ENCODE measurements around the gene ZNF282. TPM values are rescaled to one million over a fixed set of nuclear protein-coding genes. Genes with fewer than 3 reads are reported as not detected.
"Not testable (repeated sequence)": the region's sequence is repeated elsewhere in the genome, so short reads cannot be mapped to it uniquely, and the experiment has no call there.

The ZNF282 gene
- total RNA-seq, 1 donor from 2014 or later, result 14.1 TPM

GRCh38 chr7:149223176-149223575 lies 27.8 kb downstream of the ZNF282 start:
- DNase-seq (ENCODE audit: low spot score) (no peak), ATAC-seq (no peak)

- ATAC-seq (no peak), DNase-seq (ENCODE audit: low spot score) (no peak)
These were observed 28.4 kb downstream of the ZNF282 start for GRCh38 chr7:149223761-149224160.

- ATAC-seq, result no peak
These were observed 29.0 kb downstream of the ZNF282 start for GRCh38 chr7:149224352-149224751.

GRCh38 chr7:149225106-149225505 lies 29.8 kb downstream of the ZNF282 start:
- ATAC-seq (no peak), DNase-seq (ENCODE audit: low spot score) (no peak)

More at GRCh38 chr7:149224352-149224751, 29.0 kb downstream of the ZNF282 start:
- DNase-seq (ENCODE audit: low spot score), result no peak

- ATAC-seq (no peak), DNase-seq (ENCODE audit: low spot score) (no peak)
These were observed 30.3 kb downstream of the ZNF282 start for GRCh38 chr7:149225656-149226055.

GRCh38 chr7:149226366-149226765 lies 31.0 kb downstream of the ZNF282 start:
- ATAC-seq; DNase-seq (ENCODE audit: low spot score): not testable (repeated sequence)

GRCh38 chr7:149226840-149227494 lies 31.6 kb downstream of the ZNF282 start:
- peak; percentile 45 for ATAC-seq
- DNase-seq (ENCODE audit: low spot score), result no peak

- ATAC-seq (no peak), DNase-seq (ENCODE audit: low spot score) (no peak)
These were observed 33.6 kb downstream of the ZNF282 start for GRCh38 chr7:149228831-149229471.

GRCh38 chr7:149229526-149229925 lies 34.2 kb downstream of the ZNF282 start:
- DNase-seq (ENCODE audit: low spot score) (no peak), ATAC-seq (no peak)

- ATAC-seq (no peak), DNase-seq (ENCODE audit: low spot score) (no peak)
These were observed 37.0 kb downstream of the ZNF282 start for GRCh38 chr7:149232362-149232761.

- not testable (repeated sequence) for ATAC-seq
These were observed 38.4 kb downstream of the ZNF282 start for GRCh38 chr7:149233655-149234204.

GRCh38 chr7:149237502-149237901 lies 42.2 kb downstream of the ZNF282 start:
- ATAC-seq, result no peak
- DNase-seq (ENCODE audit: low spot score), result no peak

More at GRCh38 chr7:149233655-149234204, 38.4 kb downstream of the ZNF282 start:
- not testable (repeated sequence) for DNase-seq (ENCODE audit: low spot score)

GRCh38 chr7:149238051-149238450 lies 42.7 kb downstream of the ZNF282 start:
- DNase-seq (ENCODE audit: low spot score) (no peak), ATAC-seq (no peak)

GRCh38 chr7:149239345-149240143 lies 44.2 kb downstream of the ZNF282 start, which contains the start of gene ZNF212:
TSS of gene ZNF212 (plus strand) at chr7:149239651. CDS start at chr7:149239779, 128 bp downstream.
- ATAC-seq (peak; percentile 99), DNase-seq (ENCODE audit: low spot score) (peak; percentile 93)

GRCh38 chr7:149240637-149241036 lies 45.3 kb downstream of the ZNF282 start:
- no peak for DNase-seq (ENCODE audit: low spot score)
- no peak for ATAC-seq

GRCh38 chr7:149241696-149242095 lies 46.4 kb downstream of the ZNF282 start:
- ATAC-seq, result peak; percentile 60
- no peak for DNase-seq (ENCODE audit: low spot score)

GRCh38 chr7:149245244-149245643 lies 49.9 kb downstream of the ZNF282 start:
- DNase-seq (ENCODE audit: low spot score) (no peak), ATAC-seq (no peak)

GRCh38 chr7:149245744-149246143 lies 50.4 kb downstream of the ZNF282 start:
- DNase-seq (ENCODE audit: low spot score) (no peak), ATAC-seq (no peak)

GRCh38 chr7:149248777-149249176 lies 53.4 kb downstream of the ZNF282 start:
- DNase-seq (ENCODE audit: low spot score), result no peak
- no peak for ATAC-seq

GRCh38 chr7:149250151-149250550 lies 54.8 kb downstream of the ZNF282 start:
- not testable (repeated sequence) for DNase-seq (ENCODE audit: low spot score); ATAC-seq

GRCh38 chr7:149251518-149251917 lies 56.2 kb downstream of the ZNF282 start:
- not testable (repeated sequence) for ATAC-seq; DNase-seq (ENCODE audit: low spot score)
